Activated T-cell treated with anti-CD3 and anti-CD28 coated beads for 4 hours (primary cell): Measurements from ENCODE around the gene CGREF1.
"Not testable (repeated sequence)": the region's sequence is repeated elsewhere in the genome, so short reads cannot be mapped to it uniquely, and the experiment has no call there.

ENCODE experiments used
- DNase-seq: peaks from one replicate; pipeline ENCODE4 v3.0.0-alpha.2; 2020

CGREF1 gene

DNA sequence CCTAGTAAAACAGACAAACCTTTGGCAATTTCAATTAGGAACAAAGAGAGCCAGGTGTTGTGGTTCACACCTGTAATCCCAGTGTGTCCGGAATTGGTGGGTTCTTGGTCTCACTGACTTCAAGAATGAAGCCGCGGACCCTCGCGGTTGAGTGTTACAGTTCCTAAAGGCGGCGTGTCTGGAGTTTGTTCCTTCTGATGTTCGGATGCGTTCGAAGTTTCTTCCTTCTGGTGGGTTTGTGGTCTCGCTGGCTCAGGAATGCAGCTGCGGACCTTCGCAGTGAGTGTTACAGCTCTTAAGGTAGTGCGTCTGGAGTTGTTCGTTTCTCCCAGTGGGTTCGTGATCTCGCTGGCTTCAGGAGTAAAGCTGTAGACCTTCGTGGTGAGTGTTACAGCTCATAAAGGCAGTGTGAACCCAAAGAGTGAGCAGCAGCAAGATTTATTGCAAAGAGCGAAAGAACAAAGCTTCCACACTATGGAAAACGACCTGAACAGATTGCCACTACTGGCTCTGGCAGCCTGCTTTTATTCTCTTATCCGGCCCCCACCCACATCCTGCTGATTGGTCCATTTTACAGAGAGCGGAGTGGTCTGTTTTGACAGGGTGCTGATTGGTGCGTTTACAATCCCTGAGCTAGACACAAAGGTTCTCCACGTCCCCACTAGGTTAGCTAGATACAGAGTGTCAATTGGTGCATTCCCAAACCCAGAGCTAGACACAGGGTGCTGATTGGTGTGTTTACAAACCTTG is 8.2 kb downstream of the CGREF1 start:
- DNase-seq = not testable (repeated sequence)

DNA sequence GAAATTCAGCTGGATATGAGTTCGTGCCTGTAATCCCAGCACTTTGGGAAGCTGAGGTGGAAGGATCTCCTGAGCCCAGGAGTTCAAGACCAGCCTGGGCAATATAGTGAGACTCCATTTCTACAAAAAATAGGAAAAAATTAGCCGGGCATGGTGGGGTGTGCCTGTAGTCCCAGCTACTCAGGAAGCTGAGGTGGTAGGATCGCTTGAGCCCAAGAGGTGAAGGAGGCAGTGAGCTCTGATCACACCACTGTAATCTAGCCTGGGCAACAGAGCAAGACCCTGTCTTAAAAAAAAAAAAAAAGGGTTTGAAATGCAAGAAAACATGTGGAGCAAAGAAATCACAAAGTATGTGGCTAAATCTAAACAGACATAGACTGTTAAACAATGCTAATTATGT is 9.8 kb downstream of the CGREF1 start:
- no peak for DNase-seq

DNA sequence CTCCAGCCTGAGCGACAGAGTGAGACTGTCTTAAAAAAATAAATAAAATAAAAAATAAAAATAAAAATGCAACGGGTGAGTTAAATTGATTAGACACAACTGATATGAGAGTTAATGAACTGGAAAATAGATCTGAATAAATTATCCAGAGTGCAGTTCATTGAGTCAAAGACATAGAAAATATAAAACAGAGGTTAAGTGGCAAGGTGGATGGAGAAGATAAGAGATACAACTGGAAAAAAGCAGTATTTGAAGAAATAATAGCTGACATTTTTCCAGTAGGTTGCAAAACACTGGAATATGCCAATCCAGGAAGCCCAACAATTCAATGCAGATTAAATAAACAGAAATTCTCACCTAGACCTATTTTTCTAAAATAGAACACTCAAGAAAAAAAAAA is 10.7 kb downstream of the CGREF1 start:
- no peak for DNase-seq

DNA sequence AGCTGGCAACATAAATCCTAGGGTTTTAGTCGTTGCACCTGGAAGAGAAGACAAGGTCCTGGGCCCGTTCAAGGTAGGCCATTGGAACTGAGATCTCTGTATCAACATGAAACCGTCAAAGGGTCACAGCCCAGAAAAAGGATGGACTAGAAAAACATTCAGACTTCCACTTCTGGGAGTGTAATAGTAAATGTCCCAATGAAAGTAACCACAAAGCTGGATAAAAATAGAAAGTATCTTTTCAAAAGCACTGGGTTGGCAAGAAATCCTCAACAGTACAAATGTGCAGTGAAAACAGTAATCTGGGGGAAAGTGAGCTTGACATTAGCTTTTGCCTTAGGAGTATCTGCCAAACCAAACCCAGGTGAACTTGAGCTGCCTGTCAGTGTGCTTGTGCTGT is 12.9 kb downstream of the CGREF1 start:
- DNase-seq = no peak

DNA sequence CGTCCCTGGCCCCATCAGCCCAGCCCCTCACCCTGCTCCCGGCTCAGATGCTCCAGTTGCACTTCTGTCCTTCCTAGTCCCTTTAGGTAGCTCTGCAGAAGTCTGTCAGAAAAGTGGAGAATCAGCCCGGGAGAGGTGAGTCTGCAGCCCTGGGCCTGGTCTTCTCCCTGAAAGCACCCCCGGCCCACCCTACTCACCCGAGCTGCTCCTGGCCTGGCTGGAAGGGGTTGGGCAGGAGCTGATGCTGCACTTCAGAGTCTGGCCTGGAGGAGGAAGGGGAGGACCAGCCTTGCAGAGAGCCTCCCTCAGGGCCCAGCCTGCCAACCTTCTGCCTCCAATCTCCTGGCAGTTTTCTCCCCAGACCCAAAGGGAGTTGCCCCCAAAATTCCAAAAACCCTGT is 16.6 kb downstream of the CGREF1 start:
- no peak for DNase-seq

DNA sequence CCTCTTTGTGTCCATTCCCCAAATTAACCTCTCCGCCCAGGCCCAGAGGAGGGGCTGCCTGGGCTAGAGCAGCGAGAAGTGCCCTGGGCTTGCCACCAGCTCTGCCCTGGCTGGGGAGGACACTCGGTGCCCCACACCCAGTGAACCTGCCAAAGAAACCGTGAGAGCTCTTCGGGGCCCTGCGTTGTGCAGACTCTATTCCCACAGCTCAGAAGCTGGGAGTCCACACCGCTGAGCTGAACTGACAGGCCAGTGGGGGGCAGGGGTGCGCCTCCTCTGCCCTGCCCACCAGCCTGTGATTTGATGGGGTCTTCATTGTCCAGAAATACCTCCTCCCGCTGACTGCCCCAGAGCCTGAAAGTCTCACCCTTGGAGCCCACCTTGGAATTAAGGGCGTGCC is 18.9 kb downstream of the CGREF1 start:
- no peak for DNase-seq

DNA sequence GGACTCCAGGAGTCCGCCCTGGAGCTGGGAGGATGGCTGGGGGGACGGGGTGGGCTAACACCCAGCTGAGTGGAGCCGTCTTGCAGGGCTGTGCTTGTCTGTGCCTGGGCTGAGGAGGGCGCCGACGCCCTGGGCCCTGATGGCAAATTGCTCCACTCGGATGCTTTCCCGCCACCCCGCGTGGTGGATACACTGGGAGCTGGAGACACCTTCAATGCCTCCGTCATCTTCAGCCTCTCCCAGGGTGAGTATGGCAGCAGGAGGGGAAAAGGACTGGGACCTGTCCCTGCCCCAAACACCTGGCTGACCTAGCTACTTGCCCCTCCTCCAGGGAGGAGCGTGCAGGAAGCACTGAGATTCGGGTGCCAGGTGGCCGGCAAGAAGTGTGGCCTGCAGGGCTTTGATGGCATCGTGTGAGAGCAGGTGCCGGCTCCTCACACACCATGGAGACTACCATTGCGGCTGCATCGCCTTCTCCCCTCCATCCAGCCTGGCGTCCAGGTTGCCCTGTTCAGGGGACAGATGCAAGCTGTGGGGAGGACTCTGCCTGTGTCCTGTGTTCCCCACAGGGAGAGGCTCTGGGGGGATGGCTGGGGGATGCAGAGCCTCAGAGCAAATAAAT is 19.5 kb downstream of the CGREF1 start:
- no peak for DNase-seq

DNA sequence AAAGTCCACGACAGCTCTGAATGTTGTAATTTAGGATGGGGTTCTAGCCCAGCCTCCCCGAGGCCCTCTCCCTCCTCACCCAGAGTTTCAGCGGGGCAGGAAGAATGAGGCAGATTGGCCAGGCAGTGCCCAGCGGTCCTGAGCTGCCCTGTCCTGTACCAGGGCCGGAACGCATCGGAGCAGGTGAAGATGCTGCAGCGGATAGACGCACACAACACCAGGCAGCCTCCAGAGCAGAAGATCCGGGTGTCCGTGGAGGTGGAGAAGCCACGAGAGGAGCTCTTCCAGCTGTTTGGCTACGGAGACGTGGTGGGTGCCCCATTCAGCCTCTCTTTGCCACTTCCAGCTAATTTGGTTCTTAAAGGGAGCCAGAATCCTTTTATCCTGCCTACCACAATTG is 21.6 kb downstream of the CGREF1 start:
- DNase-seq = no peak

DNA sequence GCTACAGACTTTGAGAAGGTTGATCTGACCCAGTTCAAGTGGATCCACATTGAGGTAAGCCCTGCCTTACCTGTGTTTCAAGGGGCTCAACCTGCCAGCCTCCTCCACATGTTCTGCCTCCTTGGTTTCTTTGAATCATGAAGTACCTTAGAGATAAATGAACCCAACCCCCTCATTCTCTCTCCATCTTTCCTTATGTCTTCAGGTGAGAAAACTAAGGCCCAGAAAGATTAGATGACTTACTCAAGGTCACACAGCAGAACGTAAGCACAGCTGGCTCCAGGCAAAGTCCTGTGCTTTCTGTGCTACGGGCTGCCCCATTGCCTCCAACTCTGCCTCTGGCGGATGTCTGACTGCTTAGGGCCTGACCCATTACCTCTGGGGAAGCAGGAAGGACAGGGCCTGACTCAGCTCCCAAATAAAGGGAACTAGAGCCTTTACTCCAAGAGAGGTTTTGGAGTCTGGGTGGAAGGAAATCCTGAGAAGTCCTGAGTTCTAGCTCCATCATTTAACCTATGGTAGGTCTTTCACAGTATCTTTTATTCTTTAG is 22.1 kb downstream of the CGREF1 start:
- no peak for DNase-seq

DNA sequence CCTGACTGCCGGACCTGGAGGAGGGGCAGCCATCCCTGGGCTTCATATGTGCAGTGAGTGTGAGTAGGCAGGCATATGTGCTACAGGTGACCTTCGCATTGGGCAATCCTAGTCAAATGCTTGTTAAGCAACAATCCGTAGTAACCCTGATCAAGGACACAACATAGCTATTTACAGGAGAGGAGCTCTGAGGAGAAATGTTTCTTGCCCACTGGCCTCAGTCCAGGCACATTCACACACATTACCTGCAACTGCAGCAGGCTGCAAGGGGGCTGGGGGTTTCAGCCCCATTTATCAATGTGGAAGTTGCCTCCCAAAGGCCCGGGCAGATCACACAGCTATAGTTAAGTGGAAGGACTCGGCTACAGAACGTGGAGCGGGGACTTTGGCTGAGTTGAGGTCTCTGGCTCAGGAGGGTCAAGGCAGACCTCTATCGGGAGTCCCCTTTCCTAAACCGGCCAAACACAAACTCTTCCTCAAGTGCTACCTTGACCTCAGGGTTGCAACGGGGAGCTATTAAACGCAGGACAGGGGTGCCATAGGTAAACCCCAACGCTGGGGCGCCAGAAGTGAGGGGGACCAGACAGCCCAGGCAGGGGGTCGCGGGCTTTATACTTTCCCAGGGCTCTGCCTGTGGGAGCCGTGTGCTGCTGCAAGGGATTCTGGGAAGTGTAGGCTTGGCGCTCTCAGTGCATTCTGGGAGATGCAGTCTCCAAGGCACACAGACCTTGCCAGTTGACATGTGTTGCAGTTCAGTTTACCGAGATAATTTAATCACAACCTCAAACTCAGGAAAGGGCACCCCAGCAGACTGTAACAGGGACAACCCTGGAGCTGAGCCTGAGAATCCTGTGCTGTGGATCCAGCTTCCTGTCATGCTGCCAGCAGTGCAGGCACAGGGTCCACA is 22.9 kb downstream of the CGREF1 start:
- DNase-seq = no peak

DNA sequence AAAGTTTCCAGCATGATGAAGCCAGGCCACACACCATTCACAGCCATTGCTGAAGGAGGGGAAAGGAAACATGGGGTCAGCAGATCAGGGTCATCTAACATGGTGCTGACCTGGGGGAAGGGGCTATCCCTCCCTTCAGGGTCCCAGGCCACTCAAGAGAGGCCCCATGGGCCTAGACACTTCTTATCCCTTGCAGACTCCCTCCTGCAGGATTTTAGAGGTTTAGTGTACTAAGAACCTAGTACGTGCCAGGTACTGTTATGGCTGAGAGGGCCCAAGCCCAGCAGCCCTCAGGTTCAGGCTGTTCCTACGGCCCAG is 23.5 kb downstream of the CGREF1 start:
- DNase-seq = no peak

DNA sequence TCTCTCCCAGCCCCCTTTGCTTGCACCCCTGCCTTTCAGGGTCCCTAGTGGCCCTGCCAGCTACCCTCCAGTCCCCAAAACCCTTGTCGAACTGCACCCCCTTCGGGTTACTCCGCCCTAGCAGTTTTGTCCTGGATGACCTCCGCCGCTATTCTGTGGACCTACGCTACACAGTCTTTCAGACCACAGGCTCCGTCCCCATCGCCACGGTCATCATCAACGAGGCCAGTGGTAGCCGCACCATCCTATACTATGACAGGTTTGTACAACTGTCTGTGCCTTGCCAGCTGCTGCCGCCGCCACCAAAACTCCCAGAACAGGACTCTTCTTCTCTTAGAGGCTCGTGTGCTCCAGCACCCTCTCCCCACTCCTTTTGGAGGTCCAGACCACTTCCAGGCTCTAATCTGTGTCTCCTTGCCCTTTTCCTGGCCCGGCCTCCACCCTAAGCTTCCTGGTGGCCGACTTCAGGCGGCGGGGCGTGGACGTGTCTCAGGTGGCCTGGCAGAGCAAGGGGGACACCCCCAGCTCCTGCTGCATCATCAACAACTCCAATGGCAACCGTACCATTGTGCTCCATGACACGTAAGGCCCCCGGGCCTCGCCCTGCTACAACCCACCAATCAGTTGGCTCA is 24.5 kb downstream of the CGREF1 start:
- DNase-seq = no peak

DNA sequence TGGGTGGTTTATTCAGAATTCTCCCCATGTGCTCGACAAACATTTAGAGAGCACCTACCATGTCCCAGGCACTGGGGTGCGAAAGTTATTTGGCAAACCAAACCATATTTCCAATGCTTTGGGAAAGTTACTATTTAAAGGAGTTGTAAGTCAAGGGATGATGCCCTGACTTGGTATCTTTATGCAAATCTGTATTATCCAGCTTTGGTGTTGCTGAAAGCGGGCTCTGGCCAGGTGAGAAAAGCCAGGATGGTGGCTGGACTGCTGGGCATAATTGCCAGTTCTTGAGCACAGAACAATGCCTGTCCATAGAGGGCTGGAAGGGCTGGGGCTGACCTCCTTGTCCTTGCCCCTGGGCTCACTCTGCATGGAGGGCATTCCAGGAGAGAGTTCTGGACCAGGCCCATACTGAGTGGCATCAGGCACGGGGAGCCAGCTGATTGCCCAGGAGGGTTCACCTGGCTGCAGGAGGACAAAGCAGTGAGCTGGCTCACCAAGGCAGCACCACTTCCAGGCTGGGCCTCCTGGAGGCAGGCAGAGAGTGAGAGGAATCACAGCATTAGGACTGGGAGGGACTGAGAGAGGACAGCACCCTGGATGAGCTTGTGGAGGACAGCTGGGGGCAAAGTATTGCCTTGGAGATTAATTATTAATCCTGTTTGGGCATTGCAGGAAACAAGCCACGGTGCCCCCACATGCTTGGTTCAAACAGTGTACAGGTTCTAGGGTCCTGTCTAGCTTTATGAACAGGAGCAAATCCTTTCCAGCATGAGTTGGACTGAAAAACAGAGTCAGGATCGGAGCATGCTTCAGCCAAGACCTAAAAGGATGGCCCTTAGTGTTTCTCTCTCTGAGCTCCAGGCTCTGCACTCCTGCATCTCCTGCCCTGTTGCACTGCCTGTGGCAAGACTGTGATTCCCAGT is 25.2 kb downstream of the CGREF1 start:
- no peak for DNase-seq

DNA sequence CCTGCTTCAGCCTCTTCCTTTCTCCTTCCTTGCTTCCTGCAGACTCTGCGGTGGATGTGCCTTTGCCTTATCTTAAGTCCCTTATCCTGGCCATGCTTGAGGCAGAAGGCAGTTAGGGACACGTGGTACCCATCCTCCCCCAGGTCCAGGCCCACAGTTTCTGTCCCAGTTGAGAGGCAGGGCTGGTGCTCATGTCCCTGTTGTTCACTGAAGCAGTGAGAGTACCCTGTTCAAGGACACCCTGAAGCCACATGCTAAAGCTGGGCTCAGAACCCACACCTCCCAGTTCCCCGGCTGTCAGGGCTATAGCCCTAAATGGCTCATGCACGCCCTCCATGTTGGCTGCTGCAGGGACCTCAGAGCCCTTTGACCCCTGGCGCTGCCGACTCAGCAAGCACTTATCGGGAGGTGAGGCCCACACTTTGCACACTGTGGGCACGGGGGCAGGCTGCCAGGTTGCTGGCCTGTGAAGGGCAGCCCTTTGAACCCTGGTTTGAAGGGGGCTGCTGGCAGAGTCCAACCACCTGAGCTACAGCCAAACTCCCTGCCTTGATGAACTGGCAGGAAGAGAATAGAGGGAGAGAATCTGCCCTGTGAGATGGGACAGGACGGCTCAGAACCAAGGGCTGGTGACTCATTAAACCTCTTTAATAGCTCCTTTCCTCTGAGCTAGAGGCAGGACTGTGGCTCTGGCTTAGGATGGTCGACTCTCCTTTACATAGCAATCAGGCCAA is 26.1 kb downstream of the CGREF1 start:
- no peak for DNase-seq

DNA sequence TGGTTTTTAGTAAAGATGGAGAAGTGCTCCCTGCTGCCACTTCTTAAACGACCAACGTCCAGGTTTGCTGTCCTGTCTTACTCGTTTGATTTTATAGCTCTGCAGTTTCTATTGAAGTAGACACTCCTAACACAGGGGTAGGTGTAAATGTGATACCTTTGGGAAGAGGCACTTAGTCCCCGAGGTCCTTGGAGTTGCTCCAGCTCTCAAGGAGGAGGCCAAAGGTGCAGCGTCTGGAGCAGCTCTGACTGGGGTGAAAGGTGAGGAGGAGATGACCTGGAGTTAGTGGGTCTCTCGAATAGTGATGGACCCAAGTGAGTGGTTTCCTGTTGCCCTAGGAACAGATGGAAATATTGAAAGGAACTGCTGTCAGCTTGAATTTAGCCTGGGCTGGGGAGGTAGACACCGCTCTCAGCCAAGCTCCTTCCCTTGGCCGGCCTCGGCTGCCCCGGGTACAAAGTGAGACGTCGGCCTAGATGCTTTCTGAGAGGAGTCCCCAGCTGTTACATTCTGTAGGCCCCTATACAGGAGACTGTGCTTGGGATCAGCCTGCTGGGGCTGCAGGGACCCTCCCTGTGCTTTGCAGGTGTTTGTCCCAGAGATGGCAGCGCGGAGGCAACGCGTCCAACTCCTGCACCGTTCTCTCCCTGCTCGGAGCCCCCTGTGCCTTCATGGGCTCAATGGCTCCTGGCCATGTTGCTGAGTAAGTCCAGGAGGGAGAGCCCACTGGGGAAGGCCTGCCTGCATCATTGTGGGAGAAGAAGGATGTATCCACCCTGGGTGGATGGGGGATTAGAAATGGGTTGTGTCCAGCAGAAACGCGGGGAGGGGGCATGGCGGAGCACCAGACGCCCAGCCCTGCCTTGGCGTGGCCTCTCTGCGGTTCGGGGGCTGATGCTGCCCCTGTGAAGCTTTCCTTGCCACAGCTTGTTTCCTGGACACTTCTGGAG is 26.9 kb downstream of the CGREF1 start:
- DNase-seq = no peak

DNA sequence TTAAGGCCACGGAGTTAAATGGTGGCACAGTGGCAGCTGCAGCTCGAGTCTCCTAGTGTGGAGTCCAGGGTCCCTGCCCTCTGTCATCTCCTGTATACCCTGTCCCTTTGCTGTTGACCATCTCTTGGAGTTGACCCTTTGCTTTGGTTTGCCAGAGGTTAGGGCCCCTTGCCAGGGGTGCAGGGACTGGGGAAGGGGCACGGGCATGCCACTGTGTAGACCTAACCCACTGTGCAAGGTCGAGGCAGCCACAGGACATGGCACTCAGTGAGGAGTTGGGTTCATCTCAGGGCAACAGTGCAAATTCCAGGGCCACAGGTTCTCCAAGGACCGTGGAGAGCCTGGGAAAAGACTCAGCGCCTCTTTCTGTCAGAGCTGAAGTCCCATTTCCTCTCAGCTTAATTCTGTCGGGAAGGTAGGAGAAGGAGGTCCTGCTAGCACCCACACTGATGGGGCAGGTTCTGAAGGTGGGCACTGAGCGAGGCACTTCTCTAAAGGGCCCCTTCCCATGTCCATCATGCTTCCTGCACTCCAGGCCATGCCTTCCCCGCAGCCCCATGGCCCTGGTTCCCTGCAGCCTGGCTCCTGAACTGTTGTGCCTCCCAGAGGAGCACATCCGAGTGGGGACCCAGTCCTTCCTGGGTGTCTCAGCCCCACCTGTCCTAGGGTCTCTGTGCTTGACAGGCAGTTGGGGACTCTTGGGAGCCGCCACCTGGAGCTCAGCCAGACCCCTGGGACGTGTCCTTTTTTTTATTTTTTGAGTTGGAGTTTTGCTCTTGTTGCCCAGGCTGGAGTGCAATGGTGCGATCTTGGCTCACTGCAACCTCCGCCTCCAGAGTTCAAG is 29.6 kb downstream of the CGREF1 start:
- DNase-seq = no peak

DNA sequence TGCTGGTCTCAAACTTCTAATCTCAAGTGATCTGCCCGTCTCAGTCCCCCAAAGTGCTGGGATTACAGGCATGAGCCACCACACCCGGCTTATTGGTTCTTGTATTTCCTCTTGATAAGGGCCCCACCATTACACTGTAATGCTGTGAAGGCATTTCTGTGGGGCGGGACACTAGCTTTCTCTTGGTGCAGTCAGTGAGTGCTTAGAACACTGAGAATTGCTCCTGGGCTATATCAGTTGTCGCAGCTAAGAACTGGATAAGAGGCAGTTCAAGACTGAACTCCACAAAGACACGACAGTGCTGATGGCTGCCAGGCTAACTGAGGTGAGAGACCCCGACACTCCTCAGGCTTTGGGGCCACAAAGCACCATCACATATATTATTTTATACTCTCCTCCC is 30.3 kb downstream of the CGREF1 start:
- DNase-seq = no peak

DNA sequence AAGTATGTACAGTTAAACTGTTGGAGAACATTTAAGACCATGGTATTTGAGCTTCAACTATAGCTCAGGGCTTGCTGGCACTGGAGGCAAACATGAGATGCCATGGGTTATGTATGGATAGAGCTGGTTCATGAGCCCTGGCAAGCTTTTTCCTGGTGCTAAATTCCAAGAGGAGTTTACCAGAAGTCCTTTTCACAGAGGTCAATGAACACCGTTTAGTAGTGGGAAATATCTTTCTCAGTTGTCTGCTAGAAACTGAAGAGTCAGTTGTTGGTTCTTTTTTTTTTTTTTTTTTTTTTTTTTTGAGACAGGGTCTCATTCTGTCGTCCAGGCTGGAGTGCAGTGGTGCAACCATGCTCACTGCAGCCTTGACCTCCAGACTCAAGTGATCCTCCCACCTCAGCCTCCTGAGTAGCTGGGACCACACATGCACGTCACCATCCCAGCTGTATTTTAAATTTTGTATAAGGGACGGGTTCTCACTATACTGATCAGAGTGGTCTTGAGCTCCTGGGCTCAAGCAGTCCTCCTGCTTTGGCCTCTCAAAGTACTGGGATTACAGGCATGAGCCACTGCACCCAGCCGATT is 31.0 kb downstream of the CGREF1 start:
- DNase-seq = no peak
